ENCODE measurements around the gene APOF.
A peak's percentile ranks its signal among the peaks of the same experiment; 100 is the strongest.
"Not testable (repeated sequence)": the region's sequence is repeated elsewhere in the genome, so short reads cannot be mapped to it uniquely, and the experiment has no call there.

APOF gene

GRCh38 chr12:56334490-56334793 is 28.2 kb downstream of the APOF start:
- no peak for DNase-seq (ENCODE audit: low read depth in 1 of 2, low spot score in 1 of 2)
- no peak for TF ChIP-seq JUND (IDR thresholded peaks at IDR 0.05; ENCODE audit: low read depth)
- in situ Hi-C loops (cut with HindIII; ENCODE audit: low pct_unique_long_range_greater_than_20kb, low sequenced_read_pairs), result no loop called here

- DNase-seq (ENCODE audit: low read depth in 1 of 2, low spot score in 1 of 2), result peak; percentile 99 to 100
- in situ Hi-C loops (cut with HindIII; ENCODE audit: low pct_unique_long_range_greater_than_20kb, low sequenced_read_pairs), result no loop called here
- TF ChIP-seq JUND (IDR thresholded peaks at IDR 0.05; ENCODE audit: low read depth), result no peak
Measured at GRCh38 chr12:56333679-56334489, 28.8 kb downstream of the APOF start, which contains the start of gene PAN2. TSS of gene PAN2 (minus strand) at chr12:56334000. CDS start at chr12:56333094, 906 bp downstream.

DNA sequence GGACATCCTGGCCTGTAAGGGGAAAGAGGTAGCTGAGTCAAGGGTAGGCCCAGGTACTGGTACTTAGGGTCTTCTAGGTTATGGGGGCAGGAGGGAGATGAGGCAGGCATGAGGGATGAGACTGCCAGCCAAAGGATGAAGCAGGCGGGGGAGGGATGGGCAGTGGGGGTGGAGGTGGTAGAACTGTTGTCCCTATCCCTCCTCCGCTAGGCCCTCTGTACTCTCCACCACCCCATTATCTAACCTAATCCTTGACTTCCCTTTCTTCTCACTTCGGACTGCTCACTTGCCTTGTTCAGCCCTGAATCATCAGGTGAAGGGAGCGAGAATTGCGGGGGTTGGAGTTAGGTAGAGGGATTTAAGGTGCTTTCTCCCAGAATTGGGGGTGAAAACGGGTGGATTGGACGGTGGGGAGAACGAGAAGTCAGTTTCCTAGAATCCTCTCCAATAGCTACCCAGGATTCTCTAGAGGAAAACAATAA is 29.4 kb downstream of the APOF start:
- in situ Hi-C loops (cut with HindIII; ENCODE audit: low pct_unique_long_range_greater_than_20kb, low sequenced_read_pairs), result no loop called here
- DNase-seq (ENCODE audit: low read depth in 1 of 2, low spot score in 1 of 2), result no peak
- TF ChIP-seq JUND (IDR thresholded peaks at IDR 0.05; ENCODE audit: low read depth), result no peak

DNA sequence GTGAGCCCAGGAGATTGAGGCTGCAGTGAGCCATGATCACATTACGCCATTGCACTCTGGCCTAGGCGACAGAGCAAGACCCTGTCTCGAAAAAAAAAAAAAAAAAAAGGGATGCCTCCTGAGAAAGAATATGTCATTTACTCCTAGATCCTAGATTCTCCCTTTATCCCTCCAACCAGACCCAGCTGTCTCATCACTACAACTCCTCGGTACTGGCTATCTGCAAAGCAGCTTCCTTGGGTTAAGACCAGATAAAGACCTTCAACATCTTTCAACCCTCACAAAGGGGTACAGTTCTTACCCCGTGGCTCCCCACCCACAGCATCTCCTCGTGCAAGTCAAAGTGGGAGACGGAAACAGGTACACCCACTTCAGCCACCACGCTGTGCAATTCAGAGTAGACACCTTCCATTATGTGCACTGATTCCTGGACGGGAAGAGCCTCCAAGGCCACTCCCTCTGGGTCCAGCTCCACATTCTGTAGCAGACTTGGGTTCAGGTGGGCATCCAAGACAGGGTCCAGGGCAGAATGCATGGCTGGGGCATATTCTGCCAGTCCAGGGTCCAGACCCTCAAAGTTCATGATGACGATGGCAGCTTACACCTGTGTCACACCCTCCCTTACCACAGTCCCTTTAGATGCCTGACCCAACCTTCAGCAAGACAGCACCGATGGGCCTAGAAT is 30.0 kb downstream of the APOF start:
- in situ Hi-C loops (cut with HindIII; ENCODE audit: low pct_unique_long_range_greater_than_20kb, low sequenced_read_pairs), result no loop called here
- TF ChIP-seq JUND (IDR thresholded peaks at IDR 0.05; ENCODE audit: low read depth), result no peak
- DNase-seq (ENCODE audit: low read depth in 1 of 2, low spot score in 1 of 2), result no peak

- TF ChIP-seq JUND (IDR thresholded peaks at IDR 0.05; ENCODE audit: low read depth), result no peak
- DNase-seq (ENCODE audit: low read depth in 1 of 2, low spot score in 1 of 2), result no peak
- in situ Hi-C loops (cut with HindIII; ENCODE audit: low pct_unique_long_range_greater_than_20kb, low sequenced_read_pairs), result no loop called here
Measured at GRCh38 chr12:56330936-56331490, 31.6 kb downstream of the APOF start.

GRCh38 chr12:56326533-56326932 is 36.1 kb downstream of the APOF start:
- no peak for TF ChIP-seq JUND (IDR thresholded peaks at IDR 0.05; ENCODE audit: low read depth)
- in situ Hi-C loops (cut with HindIII; ENCODE audit: low pct_unique_long_range_greater_than_20kb, low sequenced_read_pairs), result no loop called here
- DNase-seq (ENCODE audit: low read depth in 1 of 2, low spot score in 1 of 2), result no peak

- no peak for DNase-seq (ENCODE audit: low read depth in 1 of 2, low spot score in 1 of 2)
- in situ Hi-C loops (cut with HindIII; ENCODE audit: low pct_unique_long_range_greater_than_20kb, low sequenced_read_pairs), result no loop called here
- TF ChIP-seq JUND (IDR thresholded peaks at IDR 0.05; ENCODE audit: low read depth), result no peak
Measured at GRCh38 chr12:56326126-56326525, 36.5 kb downstream of the APOF start.

DNA sequence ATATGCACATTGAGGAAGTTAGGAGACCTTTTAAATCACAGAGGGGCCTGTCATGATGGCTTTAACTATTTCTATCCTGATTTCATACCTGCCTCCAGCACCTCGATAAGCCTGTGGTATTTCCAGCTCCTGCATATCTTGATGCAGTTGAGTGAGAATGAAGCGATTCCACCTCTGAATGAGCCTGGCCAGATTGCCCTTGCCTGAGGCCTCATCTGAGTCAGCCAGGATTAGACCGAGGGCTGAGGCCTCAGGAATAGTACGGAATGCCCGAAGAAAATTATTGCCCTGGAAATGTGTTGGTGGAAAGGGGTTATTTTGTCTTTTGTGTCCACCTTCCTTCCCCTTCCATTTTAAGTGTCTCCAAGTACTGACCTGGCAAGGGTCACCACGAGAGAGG is 38.5 kb downstream of the APOF start:
- in situ Hi-C loops (cut with HindIII; ENCODE audit: low pct_unique_long_range_greater_than_20kb, low sequenced_read_pairs), result no loop called here
- TF ChIP-seq JUND (IDR thresholded peaks at IDR 0.05; ENCODE audit: low read depth), result no peak
- no peak for DNase-seq (ENCODE audit: low read depth in 1 of 2, low spot score in 1 of 2)

- DNase-seq (ENCODE audit: low read depth in 1 of 2, low spot score in 1 of 2); in situ Hi-C loops (cut with HindIII; ENCODE audit: low pct_unique_long_range_greater_than_20kb, low sequenced_read_pairs): not testable (repeated sequence)
Measured at GRCh38 chr12:56321610-56322009, 41.0 kb downstream of the APOF start.

DNA sequence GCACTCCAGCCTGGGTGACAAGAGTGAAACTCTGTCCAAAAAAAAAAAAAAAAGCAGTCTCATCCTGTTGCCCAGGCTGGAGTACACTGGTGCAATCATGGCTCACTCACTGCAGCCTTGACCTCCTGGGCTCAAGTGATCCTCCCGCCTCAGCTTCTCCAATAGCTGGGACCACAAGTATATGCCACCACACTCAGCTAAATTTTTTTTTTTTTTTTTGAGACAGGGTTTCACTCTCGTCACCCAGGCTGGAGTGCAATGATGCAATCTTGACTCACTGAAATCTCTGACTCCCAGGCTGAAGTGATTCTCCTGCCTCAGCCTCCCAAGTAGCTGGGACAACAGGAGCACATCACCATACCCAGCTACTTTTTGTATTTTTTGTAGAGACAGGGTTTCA is 41.6 kb downstream of the APOF start:
- TF ChIP-seq JUND (IDR thresholded peaks at IDR 0.05; ENCODE audit: low read depth), result no peak
- no peak for DNase-seq (ENCODE audit: low read depth in 1 of 2, low spot score in 1 of 2)
- in situ Hi-C loops (cut with HindIII; ENCODE audit: low pct_unique_long_range_greater_than_20kb, low sequenced_read_pairs), result no loop called here

DNA sequence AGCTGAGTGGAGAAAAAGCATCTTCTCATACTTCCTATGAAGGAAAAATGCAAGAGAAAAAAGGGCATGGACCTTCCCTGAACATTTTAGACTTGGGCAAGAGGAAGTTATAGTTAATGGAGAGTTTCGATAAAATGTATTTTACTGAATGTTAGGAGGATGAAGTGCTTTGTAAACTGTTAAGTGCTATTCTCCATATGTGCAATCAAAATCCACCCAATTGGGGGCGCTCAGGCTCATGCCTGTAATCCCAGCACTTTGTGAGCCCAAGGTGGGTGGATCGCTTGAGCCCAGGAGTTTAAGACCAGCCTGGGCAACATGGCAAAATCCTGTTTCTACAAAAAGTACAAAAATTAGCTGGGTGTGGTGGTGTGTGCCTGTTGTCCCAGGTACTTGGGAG is 45.0 kb downstream of the APOF start:
- no peak for DNase-seq (ENCODE audit: low read depth in 1 of 2, low spot score in 1 of 2)
- in situ Hi-C loops (cut with HindIII; ENCODE audit: low pct_unique_long_range_greater_than_20kb, low sequenced_read_pairs), result no loop called here
- TF ChIP-seq JUND (IDR thresholded peaks at IDR 0.05; ENCODE audit: low read depth), result no peak

- in situ Hi-C loops (cut with HindIII; ENCODE audit: low pct_unique_long_range_greater_than_20kb, low sequenced_read_pairs), result no loop called here
- TF ChIP-seq JUND (IDR thresholded peaks at IDR 0.05; ENCODE audit: low read depth), result no peak
- peak; percentile 92 to 99 for DNase-seq (ENCODE audit: low read depth in 1 of 2, low spot score in 1 of 2)
Measured at GRCh38 chr12:56315622-56316473, 46.8 kb downstream of the APOF start, which contains the start of gene CNPY2. TSS of gene CNPY2 (minus strand) at chr12:56315988. CDS start at chr12:56315217, 771 bp downstream.
